ENCODE results near the gene LRRC8E.

DNA sequence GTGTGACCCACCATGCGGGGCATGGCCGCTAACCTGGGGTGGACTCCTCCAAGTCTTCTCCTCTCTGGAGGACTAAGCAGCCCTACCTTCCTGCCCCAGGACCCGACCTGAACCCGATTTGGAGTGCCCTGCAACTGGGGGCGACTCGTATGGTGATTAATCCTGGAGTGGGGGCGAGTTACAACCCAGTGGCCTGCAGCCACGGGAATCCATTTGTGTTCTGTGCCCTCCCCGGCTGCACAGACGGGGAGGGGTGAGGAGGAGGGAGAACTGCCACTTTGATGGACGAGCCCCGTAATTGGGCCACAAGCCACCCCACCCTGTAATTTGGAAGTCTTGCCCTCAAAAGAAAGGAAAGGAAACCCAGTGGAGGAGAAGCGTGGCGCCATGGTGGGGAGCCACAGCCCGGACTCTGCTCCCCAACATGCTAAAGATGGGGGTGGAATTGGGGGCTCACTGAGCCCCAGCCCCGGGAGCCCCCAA is 32.2 kb upstream of the LRRC8E start:
- TF ChIP-seq, protein P1, sequence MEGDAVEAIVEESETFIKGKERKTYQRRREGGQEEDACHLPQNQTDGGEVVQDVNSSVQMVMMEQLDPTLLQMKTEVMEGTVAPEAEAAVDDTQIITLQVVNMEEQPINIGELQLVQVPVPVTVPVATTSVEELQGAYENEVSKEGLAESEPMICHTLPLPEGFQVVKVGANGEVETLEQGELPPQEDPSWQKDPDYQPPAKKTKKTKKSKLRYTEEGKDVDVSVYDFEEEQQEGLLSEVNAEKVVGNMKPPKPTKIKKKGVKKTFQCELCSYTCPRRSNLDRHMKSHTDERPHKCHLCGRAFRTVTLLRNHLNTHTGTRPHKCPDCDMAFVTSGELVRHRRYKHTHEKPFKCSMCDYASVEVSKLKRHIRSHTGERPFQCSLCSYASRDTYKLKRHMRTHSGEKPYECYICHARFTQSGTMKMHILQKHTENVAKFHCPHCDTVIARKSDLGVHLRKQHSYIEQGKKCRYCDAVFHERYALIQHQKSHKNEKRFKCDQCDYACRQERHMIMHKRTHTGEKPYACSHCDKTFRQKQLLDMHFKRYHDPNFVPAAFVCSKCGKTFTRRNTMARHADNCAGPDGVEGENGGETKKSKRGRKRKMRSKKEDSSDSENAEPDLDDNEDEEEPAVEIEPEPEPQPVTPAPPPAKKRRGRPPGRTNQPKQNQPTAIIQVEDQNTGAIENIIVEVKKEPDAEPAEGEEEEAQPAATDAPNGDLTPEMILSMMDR (IDR thresholded peaks at IDR 0.05; ENCODE audit: insufficient read depth, low read depth, low read length), result no peak
- TF ChIP-seq EZH2 (IDR thresholded peaks at IDR 0.05; ENCODE audit: insufficient read depth, low read length), result no peak

Measured in astrocyte (in vitro differentiated cells and primary cell).